ENCODE measurements around the gene PTPRM.

DNA sequence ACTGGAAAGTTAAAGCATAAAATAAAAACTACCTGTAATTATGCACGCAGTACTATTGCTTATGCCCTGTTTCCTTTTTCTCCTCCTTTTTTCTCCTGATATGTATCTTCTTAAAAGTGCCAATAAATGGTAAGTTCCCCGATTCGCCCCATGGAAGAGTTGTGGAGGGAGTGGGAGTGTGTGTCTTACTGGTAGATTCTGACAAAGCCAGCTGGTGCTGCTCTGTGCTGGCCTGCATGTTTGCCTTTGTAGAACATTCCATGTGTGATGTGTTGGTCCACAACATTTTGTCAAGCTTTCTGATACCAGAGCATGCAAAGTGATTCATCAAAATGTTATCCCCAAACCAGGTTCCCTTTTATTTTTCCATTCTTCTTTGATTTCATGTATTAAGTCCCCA is 685.3 kb downstream of the PTPRM start:
- TF ChIP-seq, protein P1, sequence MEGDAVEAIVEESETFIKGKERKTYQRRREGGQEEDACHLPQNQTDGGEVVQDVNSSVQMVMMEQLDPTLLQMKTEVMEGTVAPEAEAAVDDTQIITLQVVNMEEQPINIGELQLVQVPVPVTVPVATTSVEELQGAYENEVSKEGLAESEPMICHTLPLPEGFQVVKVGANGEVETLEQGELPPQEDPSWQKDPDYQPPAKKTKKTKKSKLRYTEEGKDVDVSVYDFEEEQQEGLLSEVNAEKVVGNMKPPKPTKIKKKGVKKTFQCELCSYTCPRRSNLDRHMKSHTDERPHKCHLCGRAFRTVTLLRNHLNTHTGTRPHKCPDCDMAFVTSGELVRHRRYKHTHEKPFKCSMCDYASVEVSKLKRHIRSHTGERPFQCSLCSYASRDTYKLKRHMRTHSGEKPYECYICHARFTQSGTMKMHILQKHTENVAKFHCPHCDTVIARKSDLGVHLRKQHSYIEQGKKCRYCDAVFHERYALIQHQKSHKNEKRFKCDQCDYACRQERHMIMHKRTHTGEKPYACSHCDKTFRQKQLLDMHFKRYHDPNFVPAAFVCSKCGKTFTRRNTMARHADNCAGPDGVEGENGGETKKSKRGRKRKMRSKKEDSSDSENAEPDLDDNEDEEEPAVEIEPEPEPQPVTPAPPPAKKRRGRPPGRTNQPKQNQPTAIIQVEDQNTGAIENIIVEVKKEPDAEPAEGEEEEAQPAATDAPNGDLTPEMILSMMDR (conservative IDR thresholded peaks at IDR 0.05; ENCODE audit: low read depth, low read length): no peak
- no peak for TF ChIP-seq EZH2 (IDR thresholded peaks at IDR 0.05; ENCODE audit: low read length, unreplicated experiment)
- TF ChIP-seq EZH2phosphoT487 (IDR thresholded peaks at IDR 0.05; ENCODE audit: borderline replicate concordance, low read length): no peak
